ENCODE results near the gene DEPDC5.
"Not testable (repeated sequence)": the region's sequence is repeated elsewhere in the genome, so short reads cannot be mapped to it uniquely, and the experiment has no call there.

The DEPDC5 gene

DNA sequence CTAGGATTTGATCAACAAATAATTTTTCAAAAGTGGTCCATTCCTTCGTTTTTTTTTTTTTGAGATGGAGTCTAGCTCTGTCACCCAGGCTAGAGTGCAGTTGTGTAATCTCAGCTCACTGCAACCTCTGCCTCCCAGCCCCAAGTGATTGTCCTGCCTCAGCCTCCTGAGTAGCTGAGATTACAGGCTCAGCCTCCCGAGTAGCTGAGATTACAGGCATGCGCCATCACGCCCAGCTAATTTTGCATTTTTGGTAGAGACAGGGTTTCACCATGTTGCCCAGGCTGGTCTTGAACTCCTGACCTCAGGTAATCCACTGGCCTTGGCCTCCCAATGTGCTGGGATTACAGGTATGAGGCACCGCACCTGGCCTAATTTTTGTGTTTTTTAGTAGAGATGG lies 5.0 kb downstream of the DEPDC5 start:
- not testable (repeated sequence) for H3K9me3 Mint-ChIP-seq; H3K27me3 Mint-ChIP-seq (ENCODE audit: low read depth); H3K4me3 Mint-ChIP-seq; H3K27ac Mint-ChIP-seq; H3K36me3 Mint-ChIP-seq (ENCODE audit: low read depth)
- peaks cover 14% of the 10 kb centered on the region for H3K4me1 Mint-ChIP-seq (ENCODE audit: low read depth)

DNA sequence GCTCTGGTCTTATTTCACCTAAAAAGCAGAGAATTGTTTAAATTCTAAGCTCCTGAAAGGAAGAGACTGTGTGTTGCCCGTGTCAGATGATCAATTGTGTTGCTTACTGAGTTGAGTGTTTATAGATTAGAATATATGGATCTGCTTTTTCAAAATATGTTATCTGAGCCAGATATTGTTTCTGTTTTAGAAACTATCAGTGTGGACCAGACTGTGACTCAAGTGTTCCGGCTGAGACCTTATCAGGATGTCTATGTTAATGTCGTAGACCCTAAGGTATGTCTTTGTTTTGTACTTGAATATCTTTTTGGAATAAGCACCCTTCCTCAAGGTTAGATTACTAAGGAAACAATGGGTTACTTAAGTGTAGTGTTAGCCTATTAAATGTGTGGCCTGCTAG lies 11.0 kb downstream of the DEPDC5 start:
- H3K27me3 Mint-ChIP-seq (ENCODE audit: low read depth): no peaks in the 10 kb centered on the region
- peaks cover 32% of the 10 kb centered on the region for H3K36me3 Mint-ChIP-seq (ENCODE audit: low read depth)
- no peak overlapping the region for H3K4me3 Mint-ChIP-seq
- H3K4me1 Mint-ChIP-seq (ENCODE audit: low read depth): no peaks in the 10 kb centered on the region
- H3K27ac Mint-ChIP-seq: no peak overlapping the region
- H3K9me3 Mint-ChIP-seq: no peaks in the 10 kb centered on the region

DNA sequence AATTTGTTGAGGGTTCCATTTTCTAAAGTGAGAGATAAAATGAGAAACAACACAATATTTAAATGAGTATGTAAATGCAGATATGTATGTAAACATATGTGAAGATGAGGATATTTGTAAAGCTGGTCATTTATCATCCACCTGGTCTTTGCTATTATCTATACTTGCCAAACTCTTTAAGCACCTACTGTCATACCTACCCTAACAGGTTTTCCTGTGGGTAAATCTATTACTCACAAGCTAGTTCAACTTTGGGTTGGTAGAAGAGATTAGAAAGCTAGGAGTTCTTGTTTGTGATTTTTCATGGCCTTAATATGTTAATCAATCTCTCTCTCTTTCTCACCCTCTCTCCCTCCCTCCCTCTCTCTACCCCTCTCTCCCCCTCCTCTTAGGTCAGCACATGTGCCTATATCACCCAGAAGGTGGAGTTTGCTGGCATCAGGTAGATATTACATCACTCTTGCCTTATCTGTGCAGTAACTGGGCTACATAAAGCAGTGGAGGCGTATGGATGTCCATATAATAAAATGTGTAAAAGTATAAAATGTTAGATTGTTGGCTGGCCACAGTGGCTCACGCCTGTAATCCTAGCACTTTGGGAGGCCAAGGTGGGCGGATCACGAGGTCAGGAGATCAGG lies 14.7 kb downstream of the DEPDC5 start:
- Mint-ChIP-seq H3K27me3 (ENCODE audit: low read depth) (no peaks in the 10 kb centered on the region), H3K27ac (no peak overlapping the region), H3K36me3 (ENCODE audit: low read depth) (peaks cover 25% of the 10 kb centered on the region), H3K4me1 (ENCODE audit: low read depth) (no peaks in the 10 kb centered on the region), H3K9me3 (no peaks in the 10 kb centered on the region), H3K4me3 (no peak overlapping the region)

DNA sequence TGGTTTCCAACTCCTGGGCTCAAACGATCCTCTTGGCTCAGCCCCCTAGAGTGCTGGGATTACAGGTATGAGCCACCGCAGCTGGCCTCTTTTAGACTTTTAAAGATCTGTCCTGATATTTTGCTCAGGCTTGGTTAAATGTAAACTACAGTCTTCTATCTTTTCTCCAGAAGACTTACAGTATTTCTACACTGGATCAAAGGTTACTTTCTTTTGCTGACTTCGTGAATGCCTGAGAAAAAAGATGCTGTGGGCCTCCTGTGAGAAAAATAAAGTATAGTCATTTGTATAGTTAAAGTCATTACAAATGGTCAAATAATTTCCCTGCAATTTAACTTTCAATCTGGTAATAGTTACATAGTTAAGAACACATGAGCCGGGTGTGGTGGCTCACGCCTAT lies 19.6 kb downstream of the DEPDC5 start:
- no peaks in the 10 kb centered on the region for H3K4me1 Mint-ChIP-seq (ENCODE audit: low read depth)
- no peak overlapping the region for H3K4me3 Mint-ChIP-seq
- H3K36me3 Mint-ChIP-seq (ENCODE audit: low read depth): peaks cover 17% of the 10 kb centered on the region
- H3K27me3 Mint-ChIP-seq (ENCODE audit: low read depth): no peaks in the 10 kb centered on the region
- no peaks in the 10 kb centered on the region for H3K9me3 Mint-ChIP-seq
- H3K27ac Mint-ChIP-seq: no peak overlapping the region

DNA sequence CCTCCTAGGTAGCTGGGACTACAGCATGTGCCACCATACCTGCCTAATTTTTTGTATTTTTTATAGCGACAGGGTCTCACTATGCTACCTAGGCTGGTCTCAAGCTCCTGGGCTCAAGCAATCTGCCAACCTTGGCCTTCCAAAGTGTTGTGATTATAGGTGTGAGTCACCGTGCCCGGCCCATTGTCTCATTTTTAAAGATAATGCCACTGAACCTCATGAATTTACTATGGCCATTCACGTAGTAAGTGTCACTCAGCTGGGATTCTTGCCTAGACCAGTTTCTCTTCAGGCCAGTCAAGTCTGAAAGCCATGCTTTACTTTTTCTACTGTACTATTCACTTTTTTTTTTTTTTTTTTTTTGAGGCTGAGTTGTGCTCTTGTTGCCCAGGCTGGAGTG lies 22.4 kb downstream of the DEPDC5 start:
- no peaks in the 10 kb centered on the region for H3K9me3 Mint-ChIP-seq
- H3K4me1 Mint-ChIP-seq (ENCODE audit: low read depth): no peaks in the 10 kb centered on the region
- H3K4me3 Mint-ChIP-seq: no peak overlapping the region
- no peak overlapping the region for H3K27ac Mint-ChIP-seq
- peaks cover 24% of the 10 kb centered on the region for H3K36me3 Mint-ChIP-seq (ENCODE audit: low read depth)
- no peaks in the 10 kb centered on the region for H3K27me3 Mint-ChIP-seq (ENCODE audit: low read depth)

DNA sequence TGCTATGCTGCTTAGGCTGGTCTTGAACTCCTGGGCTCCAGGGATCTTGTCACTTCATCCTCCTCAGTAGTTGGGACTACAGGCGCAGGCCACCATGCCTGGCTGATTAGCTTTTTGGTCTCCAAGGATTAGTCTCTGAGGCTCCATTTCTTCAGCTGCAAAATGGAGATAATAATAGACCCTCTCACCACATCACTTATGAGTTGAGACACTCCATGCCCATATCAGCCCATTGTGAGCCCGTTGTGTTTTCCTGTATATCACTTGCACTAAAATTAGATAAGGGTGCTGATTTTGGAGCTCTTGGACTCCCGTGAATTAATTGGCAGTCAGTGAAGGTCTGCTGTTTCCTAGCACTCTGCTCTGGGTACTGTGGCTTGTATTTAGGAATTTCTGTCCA lies 36.0 kb downstream of the DEPDC5 start:
- Mint-ChIP-seq H3K27me3 (ENCODE audit: low read depth) (no peaks in the 10 kb centered on the region), H3K36me3 (ENCODE audit: low read depth) (peaks cover 14% of the 10 kb centered on the region), H3K9me3 (no peaks in the 10 kb centered on the region), H3K4me3 (no peak overlapping the region), H3K4me1 (ENCODE audit: low read depth) (peaks cover 4% of the 10 kb centered on the region), H3K27ac (no peak overlapping the region)

DNA sequence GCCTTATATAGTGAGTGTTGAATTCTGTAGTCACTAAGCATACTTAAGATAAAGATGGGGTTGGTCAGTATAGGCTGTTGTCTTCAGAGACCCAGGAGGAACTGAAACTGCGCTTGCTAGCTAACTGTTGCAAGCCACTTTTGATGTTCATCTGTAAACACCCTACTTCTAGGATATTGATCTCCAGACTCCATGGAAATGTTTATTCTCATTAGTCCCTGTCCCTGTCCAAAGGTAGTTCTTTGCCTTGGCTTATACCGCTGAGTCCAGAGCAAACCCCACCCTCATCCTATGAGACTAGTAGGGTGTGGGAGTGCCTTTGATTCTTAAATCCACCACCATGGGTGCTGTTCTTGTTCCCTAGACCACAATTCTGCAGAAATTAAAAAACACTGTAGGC lies 36.4 kb downstream of the DEPDC5 start:
- Mint-ChIP-seq H3K27ac (no peak overlapping the region), H3K36me3 (ENCODE audit: low read depth) (peaks cover 10% of the 10 kb centered on the region), H3K4me3 (no peak overlapping the region), H3K27me3 (ENCODE audit: low read depth) (no peaks in the 10 kb centered on the region), H3K4me1 (ENCODE audit: low read depth) (peaks cover 4% of the 10 kb centered on the region), H3K9me3 (no peaks in the 10 kb centered on the region)

DNA sequence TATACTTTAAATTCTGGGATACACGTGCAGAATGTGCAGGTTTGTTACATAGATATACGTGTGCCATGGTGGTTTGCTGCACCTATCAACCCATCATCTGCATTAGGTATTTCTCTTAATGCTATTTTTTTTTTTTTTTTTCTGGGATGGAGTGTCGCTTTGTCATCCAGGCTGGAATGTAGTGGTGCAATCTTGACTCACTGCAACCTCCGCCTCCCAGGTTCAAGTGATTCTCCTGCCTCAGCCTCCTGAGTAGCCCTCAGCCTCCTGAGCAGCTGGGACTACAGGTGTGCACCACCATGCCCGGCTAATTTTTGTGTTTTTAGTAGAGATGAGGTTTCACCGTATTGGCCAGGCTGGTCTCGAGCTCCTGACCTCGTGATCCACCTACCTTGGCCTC lies 45.5 kb downstream of the DEPDC5 start:
- not testable (repeated sequence) for H3K4me3 Mint-ChIP-seq; H3K27me3 Mint-ChIP-seq (ENCODE audit: low read depth); H3K4me1 Mint-ChIP-seq (ENCODE audit: low read depth); H3K9me3 Mint-ChIP-seq; H3K27ac Mint-ChIP-seq
- H3K36me3 Mint-ChIP-seq (ENCODE audit: low read depth): peaks cover 28% of the 10 kb centered on the region

DNA sequence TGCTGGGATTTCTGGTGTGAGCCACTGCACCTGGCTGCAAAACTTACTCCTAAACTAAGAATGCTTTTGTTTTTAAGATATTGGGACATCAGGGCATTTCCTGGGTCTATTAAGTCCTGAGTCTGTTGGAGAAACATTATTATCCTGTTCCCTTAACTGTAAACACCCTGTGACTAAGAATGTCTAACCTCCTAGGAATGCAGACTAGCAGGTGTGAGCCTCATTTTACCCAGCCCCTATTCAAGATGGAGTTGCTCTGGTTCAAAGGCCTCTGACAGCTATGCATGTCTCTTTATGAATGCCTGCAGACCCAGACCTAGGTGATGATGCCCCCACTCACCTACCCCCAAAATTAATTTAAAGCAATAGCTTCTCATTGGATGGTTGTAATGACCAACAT lies 46.2 kb downstream of the DEPDC5 start:
- Mint-ChIP-seq H3K27ac (no peak overlapping the region), H3K4me3 (no peak overlapping the region), H3K9me3 (no peaks in the 10 kb centered on the region), H3K27me3 (ENCODE audit: low read depth) (no peaks in the 10 kb centered on the region), H3K4me1 (ENCODE audit: low read depth) (no peaks in the 10 kb centered on the region), H3K36me3 (ENCODE audit: low read depth) (peaks cover 29% of the 10 kb centered on the region)

DNA sequence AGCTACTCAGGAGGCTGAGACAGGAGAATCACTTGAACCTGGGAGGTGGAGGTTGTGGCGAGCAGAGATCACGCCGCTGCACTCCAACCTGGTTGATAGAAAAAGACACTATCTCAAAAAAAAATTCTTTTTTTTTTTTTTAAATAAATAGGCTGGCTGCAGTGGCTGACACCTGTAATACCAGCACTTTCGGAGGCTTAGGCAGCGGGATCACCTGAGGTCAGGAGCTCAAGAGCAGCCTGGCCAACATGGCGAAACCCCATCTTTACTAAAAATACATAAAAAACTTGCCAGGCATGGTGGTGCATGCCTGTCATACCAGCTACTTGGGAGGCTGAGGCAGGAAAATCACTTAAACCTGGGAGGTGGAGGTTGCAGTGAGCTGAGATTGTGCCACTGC lies 47.0 kb downstream of the DEPDC5 start:
- not testable (repeated sequence) for H3K4me3 Mint-ChIP-seq; H3K27ac Mint-ChIP-seq; H3K27me3 Mint-ChIP-seq (ENCODE audit: low read depth); H3K4me1 Mint-ChIP-seq (ENCODE audit: low read depth); H3K9me3 Mint-ChIP-seq
- H3K36me3 Mint-ChIP-seq (ENCODE audit: low read depth): peaks cover 34% of the 10 kb centered on the region

DNA sequence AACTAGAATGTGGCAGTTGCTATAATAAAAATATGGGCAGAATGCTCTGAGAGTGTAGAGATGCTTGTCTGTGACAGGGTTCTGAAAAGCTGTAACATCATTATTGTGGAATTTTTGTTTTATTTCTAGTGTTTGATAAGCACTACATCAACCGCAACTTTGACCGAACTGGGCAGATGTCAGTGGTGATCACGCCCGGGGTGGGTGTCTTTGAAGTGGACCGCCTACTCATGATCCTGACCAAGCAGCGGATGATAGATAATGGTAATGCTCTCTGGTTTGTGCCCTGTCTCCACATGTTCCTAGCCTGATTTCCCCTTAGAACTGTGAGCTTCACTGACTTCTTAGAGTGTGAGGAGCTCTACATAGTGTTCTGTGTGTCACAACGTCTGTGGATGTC lies 48.8 kb downstream of the DEPDC5 start:
- no peaks in the 10 kb centered on the region for H3K9me3 Mint-ChIP-seq

DNA sequence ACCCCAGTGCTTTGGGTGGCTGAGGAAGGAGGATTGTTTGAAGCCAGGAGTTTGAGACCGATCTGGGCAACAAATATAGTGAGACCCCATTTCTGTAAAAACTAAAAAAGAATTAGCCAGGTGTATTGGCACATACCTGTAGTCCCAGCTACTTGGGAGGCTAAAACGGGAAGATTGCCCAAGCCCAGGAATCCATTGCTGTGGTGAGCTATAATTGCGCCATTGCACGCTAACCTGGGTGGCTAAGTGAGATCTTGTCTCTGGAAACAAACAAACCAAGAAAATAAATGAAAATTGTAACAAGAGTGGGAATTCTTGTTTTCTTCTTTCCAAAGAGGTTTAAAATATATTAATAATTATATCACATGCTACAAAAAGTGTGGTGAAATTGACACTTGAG lies 52.9 kb downstream of the DEPDC5 start:
- Mint-ChIP-seq H3K27ac (no peak overlapping the region), H3K27me3 (ENCODE audit: low read depth) (no peaks in the 10 kb centered on the region), H3K36me3 (ENCODE audit: low read depth) (peaks cover 49% of the 10 kb centered on the region)

More for the DNA sequence above, 48.8 kb downstream of the DEPDC5 start:
- no peaks in the 10 kb centered on the region for H3K4me1 Mint-ChIP-seq (ENCODE audit: low read depth)
- H3K4me3 Mint-ChIP-seq: no peak overlapping the region
- no peaks in the 10 kb centered on the region for H3K27me3 Mint-ChIP-seq (ENCODE audit: low read depth)
- no peak overlapping the region for H3K27ac Mint-ChIP-seq
- H3K36me3 Mint-ChIP-seq (ENCODE audit: low read depth): peaks cover 37% of the 10 kb centered on the region

DNA sequence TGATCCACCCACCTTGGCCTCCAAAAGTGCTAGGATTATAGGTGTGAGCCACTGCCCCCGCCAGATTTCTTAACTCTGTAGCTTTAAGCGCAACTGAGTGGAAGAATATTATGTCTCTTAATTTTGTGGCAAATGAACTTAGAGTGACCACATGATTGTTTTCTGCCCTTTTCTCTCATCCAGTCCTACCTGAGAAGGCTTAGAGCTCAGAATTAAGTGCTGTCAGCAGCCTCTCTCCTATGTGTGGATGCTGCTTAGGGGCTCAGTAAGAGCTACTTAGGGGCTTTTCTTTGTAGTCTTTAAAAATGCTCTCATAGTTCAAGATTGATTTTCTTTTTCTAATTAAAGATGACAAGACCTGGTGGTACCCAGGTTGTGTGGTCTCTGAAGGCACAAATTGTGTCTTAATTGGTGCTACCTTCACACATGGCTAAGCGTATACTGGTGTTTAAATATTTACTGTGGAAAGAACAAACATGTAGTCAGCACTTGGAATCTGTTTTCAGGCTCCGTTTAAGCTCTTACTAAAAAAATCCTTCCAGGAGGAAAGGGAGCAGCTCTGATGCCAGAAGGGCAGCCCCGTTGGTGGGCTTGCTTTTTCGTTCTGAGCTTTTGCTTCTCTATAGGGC lies 59.3 kb downstream of the DEPDC5 start:
- no peaks in the 10 kb centered on the region for H3K27me3 Mint-ChIP-seq (ENCODE audit: low read depth)
- no peaks in the 10 kb centered on the region for H3K9me3 Mint-ChIP-seq
- peaks cover 48% of the 10 kb centered on the region for H3K36me3 Mint-ChIP-seq (ENCODE audit: low read depth)
- no peak overlapping the region for H3K27ac Mint-ChIP-seq
- H3K4me1 Mint-ChIP-seq (ENCODE audit: low read depth): no peaks in the 10 kb centered on the region
- H3K4me3 Mint-ChIP-seq: no peak overlapping the region

More for the DNA sequence above, 52.9 kb downstream of the DEPDC5 start:
- H3K4me3 Mint-ChIP-seq: no peak overlapping the region
- no peaks in the 10 kb centered on the region for H3K4me1 Mint-ChIP-seq (ENCODE audit: low read depth)
- H3K9me3 Mint-ChIP-seq: no peaks in the 10 kb centered on the region

DNA sequence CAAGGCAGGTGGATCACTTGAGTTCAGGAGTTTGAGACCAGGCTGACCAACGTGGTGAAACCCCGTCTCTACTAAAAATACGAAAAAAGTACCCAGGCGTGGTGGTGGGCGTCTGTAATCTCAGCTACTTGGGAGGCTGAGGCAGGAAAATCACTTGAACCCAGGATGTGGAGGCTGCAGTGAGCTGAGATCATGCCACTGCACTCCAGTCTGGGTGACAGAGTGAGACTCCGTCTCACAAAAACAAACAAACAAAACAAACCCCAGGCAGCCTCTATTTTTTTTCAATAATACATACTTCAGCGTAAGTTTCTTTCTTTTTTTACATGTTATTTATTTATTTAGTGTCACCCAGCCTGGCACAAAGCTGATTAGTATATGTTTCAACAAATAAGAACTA lies 60.1 kb downstream of the DEPDC5 start:
- H3K27me3 Mint-ChIP-seq (ENCODE audit: low read depth); H3K4me3 Mint-ChIP-seq; H3K27ac Mint-ChIP-seq; H3K4me1 Mint-ChIP-seq (ENCODE audit: low read depth); H3K9me3 Mint-ChIP-seq: not testable (repeated sequence)
- H3K36me3 Mint-ChIP-seq (ENCODE audit: low read depth): peaks cover 56% of the 10 kb centered on the region

DNA sequence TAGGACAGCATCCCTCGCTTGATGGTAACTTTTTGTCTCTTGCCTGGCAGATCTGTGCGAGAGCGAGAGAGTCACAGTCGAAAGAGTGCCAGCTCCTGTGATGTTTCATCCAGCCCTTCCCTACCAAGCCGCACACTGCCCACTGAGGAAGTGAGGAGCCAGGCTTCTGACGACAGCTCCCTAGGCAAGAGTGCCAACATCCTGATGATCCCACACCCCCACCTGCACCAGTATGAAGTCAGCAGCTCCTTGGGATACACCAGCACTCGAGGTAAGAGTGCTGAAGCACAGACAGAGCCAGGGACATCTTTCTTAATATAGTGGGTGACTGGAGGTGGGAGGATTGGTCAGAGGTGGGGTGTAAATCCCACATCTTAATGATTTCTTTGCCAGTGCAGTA lies 61.1 kb downstream of the DEPDC5 start:
- Mint-ChIP-seq H3K4me3 (no peak overlapping the region), H3K36me3 (ENCODE audit: low read depth) (peaks cover 59% of the 10 kb centered on the region), H3K27ac (no peak overlapping the region), H3K9me3 (no peaks in the 10 kb centered on the region), H3K27me3 (ENCODE audit: low read depth) (no peaks in the 10 kb centered on the region), H3K4me1 (ENCODE audit: low read depth) (peaks cover 8% of the 10 kb centered on the region)

DNA sequence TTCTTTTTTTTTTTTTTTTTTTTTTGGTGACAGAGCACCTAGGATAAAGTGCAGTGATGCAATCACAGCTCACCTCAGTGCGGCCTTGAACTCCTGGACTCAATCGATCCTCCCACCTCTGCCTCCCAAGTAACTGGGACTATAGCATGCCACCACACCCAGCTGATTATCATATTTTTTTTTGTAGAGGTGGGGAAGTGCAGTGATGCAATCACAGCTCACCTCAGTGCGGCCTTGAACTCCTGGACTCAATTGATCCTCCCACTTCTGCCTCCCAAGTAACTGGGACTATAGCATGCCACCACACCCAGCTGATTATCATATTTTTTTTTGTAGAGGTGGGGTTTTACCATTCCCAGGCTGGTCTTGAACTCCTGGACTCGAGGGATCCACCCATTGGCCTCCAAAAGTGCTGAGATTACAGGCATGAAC lies 61.6 kb downstream of the DEPDC5 start:
- H3K27me3 Mint-ChIP-seq (ENCODE audit: low read depth); H3K27ac Mint-ChIP-seq; H3K9me3 Mint-ChIP-seq; H3K4me3 Mint-ChIP-seq; H3K4me1 Mint-ChIP-seq (ENCODE audit: low read depth): not testable (repeated sequence)
- H3K36me3 Mint-ChIP-seq (ENCODE audit: low read depth): peaks cover 57% of the 10 kb centered on the region

All from T-helper 1 cell treated with Interleukin-12 subunit alpha and Interleukin-12 subunit beta and Interleukin-4 antibody, amounts not matched to agents 30 μg/mL and 1 μg/mL, for 36 hours (primary cell).